HepG2 (cell line): ENCODE results near the gene CHMP1A. TPM values are rescaled to one million over a fixed set of nuclear protein-coding genes. Genes with fewer than 3 reads are reported as not detected.

Experiments
- ADNP ChIP-seq: sonication (generic); formaldehyde crosslinking; IDR thresholded peaks from 2 replicates; pipeline ENCODE4 v1.4.0; 2020; ENCODE audit warnings: missing genetic modification reagents
- GTF2F1 ChIP-seq: fragments of 150-350 bp; IDR thresholded peaks from 2 replicates; pipeline ENCODE4 v1.6.1; 2014; ENCODE audit warnings: low read length
- GTF3A ChIP-seq: sonication (generic); formaldehyde crosslinking; conservative IDR thresholded peaks from 2 replicates; pipeline ENCODE4 v1.4.0; 2020; ENCODE audit warnings: mild to moderate bottlenecking, missing genetic modification reagents
- KDM5B ChIP-seq: sonication (generic); formaldehyde crosslinking; IDR thresholded peaks from 2 replicates; pipeline ENCODE4 v1.4.0; 2020; ENCODE audit warnings: missing genetic modification reagents, mild to moderate bottlenecking, borderline replicate concordance
- MATR3 ChIP-seq: sonication (generic); formaldehyde crosslinking; IDR thresholded peaks from 2 replicates; pipeline ENCODE4 v1.4.0; 2020; ENCODE audit warnings: missing genetic modification reagents
- NFKBIZ ChIP-seq: IDR thresholded peaks from 2 replicates; pipeline ENCODE4 v1.6.1; 2018; ENCODE audit warnings: missing genetic modification reagents, missing compliant biosample characterization
- NFYC ChIP-seq: IDR thresholded peaks from 2 replicates; pipeline ENCODE4 v1.6.1; 2016; ENCODE audit warnings: missing genetic modification reagents, missing compliant biosample characterization
- PAX8 ChIP-seq: sonication (generic); formaldehyde crosslinking; IDR thresholded peaks from 2 replicates; pipeline ENCODE4 v1.8.0; 2022; ENCODE audit warnings: mild to moderate bottlenecking, missing genetic modification reagents, borderline replicate concordance
- PHF21A ChIP-seq: sonication (generic); formaldehyde crosslinking; IDR thresholded peaks from 2 replicates; pipeline ENCODE4 v1.5.0; 2020; ENCODE audit warnings: mild to moderate bottlenecking, missing genetic modification reagents
- PRMT3 ChIP-seq: sonication (generic); formaldehyde crosslinking; IDR thresholded peaks from 2 replicates; pipeline ENCODE4 v1.8.1; 2022; ENCODE audit warnings: low read depth, mild to moderate bottlenecking, moderate library complexity, missing genetic modification reagents, borderline replicate concordance
- RAD51 ChIP-seq: fragments of 450-650 bp; IDR thresholded peaks from 2 replicates; pipeline ENCODE4 v1.6.1; 2016; ENCODE audit warnings: borderline replicate concordance
- RXRA ChIP-seq: sonication (generic); formaldehyde crosslinking; IDR thresholded peaks from 2 replicates; pipeline ENCODE4 v1.5.1; 2020; ENCODE audit warnings: missing genetic modification reagents
- SAP130 ChIP-seq: IDR thresholded peaks from 2 replicates; pipeline ENCODE4 v1.6.1; 2016; ENCODE audit warnings: low read depth
- SMC3 ChIP-seq: IDR thresholded peaks from 2 replicates; pipeline ENCODE4 v1.6.1; 2011; ENCODE audit warnings: low read length, improper control_type of control experiment
- SP1 ChIP-seq, 2 experiments: fragments of 450-650 bp in 1 of 2; sonication (generic) in 1 of 2; formaldehyde crosslinking in 1 of 2; IDR thresholded peaks; 2 replicates each; pipeline versions ENCODE4 v1.4.0 to v1.6.1; 2016 to 2020; ENCODE audit warnings: missing genetic modification reagents in 1 of 2
- SRF ChIP-seq: IDR thresholded peaks from 2 replicates; pipeline ENCODE4 v1.6.1; 2011; ENCODE audit warnings: mild to moderate bottlenecking, low read depth, low read length, moderate library complexity
- SYNCRIP ChIP-seq: fragments of 200-400 bp; formaldehyde crosslinking; IDR thresholded peaks from 2 replicates; pipeline ENCODE4 v1.6.1; 2018; ENCODE audit warnings: mild to moderate bottlenecking, low read depth, low read length; ENCODE audit not compliant: insufficient read depth
- ZFP82 ChIP-seq: sonication (generic); formaldehyde crosslinking; IDR thresholded peaks from 2 replicates; pipeline ENCODE4 v1.5.1; 2020; ENCODE audit warnings: mild to moderate bottlenecking, missing genetic modification reagents, borderline replicate concordance
- ZNF331 ChIP-seq: sonication (generic); formaldehyde crosslinking; IDR thresholded peaks from 2 replicates; pipeline ENCODE4 v1.4.0; 2020; ENCODE audit warnings: missing genetic modification reagents
- ZNF34 ChIP-seq: sonication (generic); formaldehyde crosslinking; IDR thresholded peaks from 2 replicates; pipeline ENCODE4 v1.4.0; 2020; ENCODE audit warnings: mild to moderate bottlenecking, missing genetic modification reagents, borderline replicate concordance
- ZNF572 ChIP-seq: sonication (generic); formaldehyde crosslinking; IDR thresholded peaks from 2 replicates; pipeline ENCODE4 v1.5.1; 2020; ENCODE audit warnings: mild to moderate bottlenecking, missing genetic modification reagents
- ZNF652 ChIP-seq: IDR thresholded peaks from 2 replicates; pipeline ENCODE4 v1.6.1; 2016; ENCODE audit warnings: low read depth, borderline replicate concordance
- ZNF775 ChIP-seq: sonication (generic); formaldehyde crosslinking; IDR thresholded peaks from 2 replicates; pipeline ENCODE4 v1.4.0; 2020; ENCODE audit warnings: missing genetic modification reagents, mild to moderate bottlenecking, moderate library complexity, borderline replicate concordance
- polyA plus RNA-seq, 8 experiments: library from polyadenylated mRNA; depleted of rRNA in 3 of 8; stranded (reverse) in 7 of 8; unstranded in 1 of 8; fragments of >200 nt; fragmentation: Illumina TruSeq in 4 of 8; extraction: Trizol in 4 of 8; gene quantifications; 2 replicates each; pipeline versions ENCODE4 v1.2.1 to v1.2.3, GENCODE V29; 2011 to 2016; ENCODE audit warnings: low read depth in 4 of 8, missing spikeins in 1 of 8, mixed read lengths in 1 of 8; ENCODE audit not compliant: insufficient read depth in 1 of 8
- total RNA-seq, 5 experiments: library from RNA; depleted of rRNA; stranded (reverse); fragments of >200 nt; fragmentation: Illumina TruSeq; extraction: Trizol; gene quantifications; 2 replicates each; pipeline ENCODE4 v1.2.3, GENCODE V29; 2016; ENCODE audit warnings: low read depth in 1 of 5
- TF ChIP-seq, protein P1 (sequence below): sonication (generic); formaldehyde crosslinking; IDR thresholded peaks from 2 replicates; pipeline ENCODE4 v1.5.1; 2020; ENCODE audit warnings: missing genetic modification reagents, mild to moderate bottlenecking, borderline replicate concordance
- TF ChIP-seq, protein P2 (sequence below): sonication (generic); formaldehyde crosslinking; IDR thresholded peaks from 2 replicates; pipeline ENCODE4 v1.8.1; 2023; ENCODE audit warnings: mild to moderate bottlenecking, missing genetic modification reagents
- TF ChIP-seq, protein P3 (sequence below): sonication (generic); formaldehyde crosslinking; IDR thresholded peaks from 2 replicates; pipeline ENCODE4 v1.9.0; 2022; ENCODE audit warnings: low read depth, missing genetic modification reagents

The CHMP1A gene
- total and polyA plus RNA-seq, 2 of the 13 experiments (the other 11 are each of a cell fraction or from before 2014, with no cell fraction given) = 69.4 to 73.3 TPM

DNA sequence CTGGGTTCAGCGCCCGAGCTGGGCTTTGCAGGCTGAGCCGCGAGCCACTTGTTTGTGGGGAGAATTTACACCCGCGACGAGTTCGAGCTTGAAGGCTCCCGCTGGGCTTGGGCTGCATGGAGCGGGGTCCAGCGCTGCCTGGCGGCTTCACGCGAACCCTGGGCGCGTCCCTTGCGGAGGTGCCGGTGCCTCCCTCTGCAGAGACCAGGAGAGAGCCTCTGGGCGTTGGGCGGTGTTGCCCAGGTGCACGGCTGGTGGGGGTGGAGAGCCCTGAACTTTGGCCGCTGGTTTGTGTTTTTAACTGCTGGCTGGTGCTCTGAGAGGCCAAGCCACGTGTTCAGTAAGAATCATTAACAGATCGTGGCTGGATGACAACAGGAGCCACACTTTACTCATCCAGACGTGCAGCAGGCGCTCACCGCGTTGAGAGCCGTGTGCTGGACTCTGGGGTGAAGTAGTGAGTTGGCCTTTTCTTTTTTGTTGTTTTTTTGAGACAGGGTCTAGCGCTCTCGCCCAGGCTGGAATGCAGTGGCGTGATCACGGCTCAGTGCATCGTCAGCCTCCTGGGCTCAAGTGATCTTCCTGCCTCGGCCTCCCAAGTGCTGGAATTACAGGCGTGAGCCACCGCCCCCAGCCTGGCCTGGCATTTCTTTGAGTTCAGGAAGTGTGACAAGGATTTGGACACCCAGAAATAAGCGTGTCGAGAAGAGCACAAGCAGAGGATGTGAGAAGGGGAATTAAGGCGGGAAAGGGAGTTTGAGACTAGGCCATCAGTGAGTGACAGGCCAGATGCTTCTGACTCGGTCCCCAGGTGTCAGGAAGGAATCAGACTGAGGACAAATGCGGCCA lies 29.8 kb upstream of the CHMP1A start (continued):
- peak; percentile 76; the same call in 1 of the 2 replicates for TF ChIP-seq PAX8 (CRISPR knock-in tag)
- TF ChIP-seq ZNF652 (CRISPR knock-in tag) = peak; percentile 55; the same call in 1 of the 2 replicates
- TF ChIP-seq KDM5B (CRISPR knock-in tag) = peak; percentile 98
- TF ChIP-seq, protein P1, sequence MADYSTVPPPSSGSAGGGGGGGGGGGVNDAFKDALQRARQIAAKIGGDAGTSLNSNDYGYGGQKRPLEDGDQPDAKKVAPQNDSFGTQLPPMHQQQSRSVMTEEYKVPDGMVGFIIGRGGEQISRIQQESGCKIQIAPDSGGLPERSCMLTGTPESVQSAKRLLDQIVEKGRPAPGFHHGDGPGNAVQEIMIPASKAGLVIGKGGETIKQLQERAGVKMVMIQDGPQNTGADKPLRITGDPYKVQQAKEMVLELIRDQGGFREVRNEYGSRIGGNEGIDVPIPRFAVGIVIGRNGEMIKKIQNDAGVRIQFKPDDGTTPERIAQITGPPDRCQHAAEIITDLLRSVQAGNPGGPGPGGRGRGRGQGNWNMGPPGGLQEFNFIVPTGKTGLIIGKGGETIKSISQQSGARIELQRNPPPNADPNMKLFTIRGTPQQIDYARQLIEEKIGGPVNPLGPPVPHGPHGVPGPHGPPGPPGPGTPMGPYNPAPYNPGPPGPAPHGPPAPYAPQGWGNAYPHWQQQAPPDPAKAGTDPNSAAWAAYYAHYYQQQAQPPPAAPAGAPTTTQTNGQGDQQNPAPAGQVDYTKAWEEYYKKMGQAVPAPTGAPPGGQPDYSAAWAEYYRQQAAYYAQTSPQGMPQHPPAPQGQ (CRISPR knock-in tag) = peak; percentile 97
- TF ChIP-seq ZNF775 (CRISPR knock-in tag) = peak; percentile 94
- TF ChIP-seq, protein P2, sequence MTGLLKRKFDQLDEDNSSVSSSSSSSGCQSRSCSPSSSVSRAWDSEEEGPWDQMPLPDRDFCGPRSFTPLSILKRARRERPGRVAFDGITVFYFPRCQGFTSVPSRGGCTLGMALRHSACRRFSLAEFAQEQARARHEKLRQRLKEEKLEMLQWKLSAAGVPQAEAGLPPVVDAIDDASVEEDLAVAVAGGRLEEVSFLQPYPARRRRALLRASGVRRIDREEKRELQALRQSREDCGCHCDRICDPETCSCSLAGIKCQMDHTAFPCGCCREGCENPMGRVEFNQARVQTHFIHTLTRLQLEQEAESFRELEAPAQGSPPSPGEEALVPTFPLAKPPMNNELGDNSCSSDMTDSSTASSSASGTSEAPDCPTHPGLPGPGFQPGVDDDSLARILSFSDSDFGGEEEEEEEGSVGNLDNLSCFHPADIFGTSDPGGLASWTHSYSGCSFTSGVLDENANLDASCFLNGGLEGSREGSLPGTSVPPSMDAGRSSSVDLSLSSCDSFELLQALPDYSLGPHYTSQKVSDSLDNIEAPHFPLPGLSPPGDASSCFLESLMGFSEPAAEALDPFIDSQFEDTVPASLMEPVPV (CRISPR knock-in tag) = peak; percentile 99
- TF ChIP-seq NFKBIZ (CRISPR knock-in tag) = peak; percentile 97
- no peak; the same call in none of the 2 replicates for TF ChIP-seq SMC3
- TF ChIP-seq PRMT3 (CRISPR knock-in tag) = 0 out of 2 replicates have a peak, but pooled peaks have one; percentile 86
- TF ChIP-seq SAP130 = peak; percentile 100
- TF ChIP-seq MATR3 = no peak
- TF ChIP-seq GTF2F1 = no peak
- TF ChIP-seq RXRA = peak; percentile 93
- TF ChIP-seq SRF = no peak
- peak; percentile 96 for TF ChIP-seq GTF3A
- TF ChIP-seq PHF21A (CRISPR knock-in tag) = peak; percentile 99
- peak; percentile 39; the same call in 1 of the 2 replicates for TF ChIP-seq RAD51
- TF ChIP-seq, protein P3, sequence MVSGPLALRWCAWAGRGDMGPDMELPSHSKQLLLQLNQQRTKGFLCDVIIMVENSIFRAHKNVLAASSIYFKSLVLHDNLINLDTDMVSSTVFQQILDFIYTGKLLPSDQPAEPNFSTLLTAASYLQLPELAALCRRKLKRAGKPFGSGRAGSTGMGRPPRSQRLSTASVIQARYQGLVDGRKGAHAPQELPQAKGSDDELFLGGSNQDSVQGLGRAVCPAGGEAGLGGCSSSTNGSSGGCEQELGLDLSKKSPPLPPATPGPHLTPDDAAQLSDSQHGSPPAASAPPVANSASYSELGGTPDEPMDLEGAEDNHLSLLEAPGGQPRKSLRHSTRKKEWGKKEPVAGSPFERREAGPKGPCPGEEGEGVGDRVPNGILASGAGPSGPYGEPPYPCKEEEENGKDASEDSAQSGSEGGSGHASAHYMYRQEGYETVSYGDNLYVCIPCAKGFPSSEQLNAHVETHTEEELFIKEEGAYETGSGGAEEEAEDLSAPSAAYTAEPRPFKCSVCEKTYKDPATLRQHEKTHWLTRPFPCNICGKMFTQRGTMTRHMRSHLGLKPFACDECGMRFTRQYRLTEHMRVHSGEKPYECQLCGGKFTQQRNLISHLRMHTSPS = peak; percentile 95
- no peak for TF ChIP-seq ZFP82 (CRISPR knock-in tag)
- TF ChIP-seq ZNF331 (CRISPR knock-in tag) = peak; percentile 97; the same call in 1 of the 2 replicates
- TF ChIP-seq ZNF34 (CRISPR knock-in tag) = 0 out of 2 replicates have a peak, but pooled peaks have one; percentile 41
- peak; percentile 98 for TF ChIP-seq ZNF572 (CRISPR knock-in tag)
- no peak for TF ChIP-seq SP1 (IDR thresholded peaks at IDR 0.05)
- peak; percentile 70 for TF ChIP-seq SP1 (CRISPR knock-in tag; IDR thresholded peaks at IDR 0.05)
- TF ChIP-seq SYNCRIP = no peak
- peak; percentile 71; the same call in 1 of the 2 replicates for TF ChIP-seq ADNP (CRISPR knock-in tag)
- TF ChIP-seq NFYC (CRISPR knock-in tag) = peak; percentile 55; the same call in 1 of the 2 replicates
